ENCODE data around the gene ACOX3. TPM values are rescaled to one million over a fixed set of nuclear protein-coding genes. Genes with fewer than 3 reads are reported as not detected.

ACOX3 gene
- total RNA-seq, 1 donor from 2014 or later: 30.4 TPM

- H3K4me3 ChIP-seq: no peak overlapping the region
- no peaks in the 10 kb centered on the region for H3K27me3 ChIP-seq (ENCODE audit: low read depth)
- peaks cover 5% of the 10 kb centered on the region for H3K9me3 ChIP-seq
- ATAC-seq: no peak
- no peak for TF ChIP-seq CTCF (IDR thresholded peaks at IDR 0.05)
- H3K36me3 ChIP-seq: no peaks in the 10 kb centered on the region
- H3K27ac ChIP-seq: no peak overlapping the region
- peaks cover 26% of the 10 kb centered on the region for H3K4me1 ChIP-seq
- no peak for DNase-seq
- intact Hi-C loops (cut with DNase I): no loop called here
Observed at GRCh38 chr4:8317474-8317873, 123.0 kb downstream of the ACOX3 start.

GRCh38 chr4:8316911-8317351 is 123.6 kb downstream of the ACOX3 start:
- intact Hi-C loops (cut with DNase I): no loop called here
- DNase-seq: no peak
- Histone ChIP-seq H3K27me3 (ENCODE audit: low read depth) (no peaks in the 10 kb centered on the region), H3K27ac (no peak overlapping the region), H3K4me1 (peaks cover 26% of the 10 kb centered on the region), H3K4me3 (no peak overlapping the region), H3K36me3 (no peaks in the 10 kb centered on the region), H3K9me3 (peaks cover 5% of the 10 kb centered on the region)
- TF ChIP-seq CTCF (IDR thresholded peaks at IDR 0.05): no peak
- ATAC-seq: no peak

Other genes with a start within 250 kb of the ACOX3 start
- 73.1 TPM for gene SH3TC1, start 241.4 kb downstream of the ACOX3 start, total RNA-seq
- 15.5 TPM for gene HTRA3, start 171.0 kb downstream of the ACOX3 start, total RNA-seq
- gene TRMT44, start 54 bp upstream of the ACOX3 start, total RNA-seq: 23.9 TPM
- 0.21 TPM for gene GPR78, start 139.7 kb upstream of the ACOX3 start, total RNA-seq
- 6.0 TPM for gene CPZ, start 152.0 kb upstream of the ACOX3 start, total RNA-seq